Measurements from ENCODE around the gene MOCS3. TPM values are rescaled to one million over a fixed set of nuclear protein-coding genes. Genes with fewer than 3 reads are reported as not detected.

MOCS3 gene
- total and polyA plus RNA-seq, 2 of the 4 experiments (the other 2 are of a cell fraction): 3.3 to 9.9 TPM

GRCh38 chr20:50943069-50943468 is 15.5 kb upstream of the MOCS3 start:
- BruUV-seq (replicated peaks): no TSS peak
- no CpG with 5 or more reads among the region's 7 CpGs for WGBS, 2 experiments (ENCODE audit: extremely low coverage in 2 of 2, insufficient read length in 1 of 2)

More at GRCh38 chr20:50943069-50943468, 15.5 kb upstream of the MOCS3 start:
- no peaks in the 10 kb centered on the region for H3K9me3 ChIP-seq (ENCODE audit: control insufficient read depth, insufficient read depth, low read length)
- peaks cover 17 to 20% of the 10 kb centered on the region in 2 experiments for H3K79me1 ChIP-seq (ENCODE audit: low read depth in 1 of 2, low read length in 2 of 2)
- dilution Hi-C loops (cut with HindIII; ENCODE audit: low sequenced_read_pairs, unreplicated experiment) (no loop called here), intact Hi-C loops (cut with micrococcal nuclease) (no loop called here), in situ Hi-C loops (cut with MboI; ENCODE audit: low sequenced_read_pairs) (no loop called here)
- no peak overlapping the region for H2AK5ac ChIP-seq (ENCODE audit: low read depth, low read length)
- no peak overlapping the region for H3K9ac ChIP-seq (ENCODE audit: low read depth, low read length)
- H3K4me2 ChIP-seq (ENCODE audit: low read depth, low read length): no peak overlapping the region
- ChIA-PET POLR2A (ENCODE audit: unreplicated experiment) (interaction anchor here (0.6 kb wide), 1 partner anchor 12 kb away, joined by 5 read pairs; no protein-coding TSS in a partner anchor), CTCF (no interaction called here)
- H2AK9ac ChIP-seq (replicated peaks; ENCODE audit: low read depth, low read length, poor library complexity): no peak overlapping the region
- no peak overlapping the region for H3K27ac ChIP-seq (ENCODE audit: insufficient read depth, low read length)
- H4K8ac ChIP-seq (ENCODE audit: low read depth in 2 of 2, low read length in 2 of 2): no peak overlapping the region
- no peak overlapping the region for H4K91ac ChIP-seq (ENCODE audit: insufficient read depth, low read depth, low read length)
- no peak overlapping the region for H2AFZ ChIP-seq (replicated peaks; ENCODE audit: low read length, poor library complexity)
- H2BK15ac ChIP-seq (ENCODE audit: low read depth, low read length): no peak overlapping the region
- no peak overlapping the region for H3K23ac ChIP-seq (ENCODE audit: low read depth, low read length)
- no peaks in the 10 kb centered on the region for H4K20me1 ChIP-seq (ENCODE audit: insufficient read depth, low read length)
- H3K56ac ChIP-seq (ENCODE audit: extremely low read depth, insufficient read depth, low read length): no peak overlapping the region
- H3K27me3 ChIP-seq (ENCODE audit: control insufficient read depth, insufficient read depth, low read length): no peaks in the 10 kb centered on the region
- H3K4me3 ChIP-seq (ENCODE audit: insufficient read depth, low read depth, low read length): no peak overlapping the region
- H3K14ac ChIP-seq (replicated peaks; ENCODE audit: low read depth, low read length): no peak overlapping the region
- H4K5ac ChIP-seq (ENCODE audit: low read depth, low read length): no peak overlapping the region
- no peak overlapping the region for H2BK120ac ChIP-seq (ENCODE audit: low read depth, low read length)
- TF ChIP-seq POLR2A (IDR thresholded peaks at IDR 0.05; ENCODE audit: low read depth, low read length) (no peak), CHD1 (IDR thresholded peaks at IDR 0.05; ENCODE audit: low read depth, low read length) (no peak), MAFK (IDR thresholded peaks at IDR 0.05; ENCODE audit: low read depth, low read length) (no peak), NFE2L2 (IDR thresholded peaks at IDR 0.05; ENCODE audit: low read depth, low read length) (no peak), CTCF (conservative IDR thresholded peaks at IDR 0.05; ENCODE audit: low read depth, low read length) (no peak), USF2 (IDR thresholded peaks at IDR 0.05; ENCODE audit: low read depth, low read length) (no peak), MAZ (IDR thresholded peaks at IDR 0.05; ENCODE audit: borderline replicate concordance, low read depth, low read length) (no peak), BHLHE40 (IDR thresholded peaks at IDR 0.05; ENCODE audit: low read depth, low read length) (no peak), RAD21 (IDR thresholded peaks at IDR 0.05; ENCODE audit: low read length) (no peak), CEBPB (IDR thresholded peaks at IDR 0.05; ENCODE audit: low read depth, low read length) (no peak), FOS (IDR thresholded peaks at IDR 0.05; ENCODE audit: low read depth, low read length) (no peak), RCOR1 (IDR thresholded peaks at IDR 0.05; ENCODE audit: insufficient replicate concordance, low read length) (no peak), SMC3 (IDR thresholded peaks at IDR 0.05; ENCODE audit: low read depth, low read length) (no peak), MXI1 (IDR thresholded peaks at IDR 0.05; ENCODE audit: borderline replicate concordance, low read depth, low read length) (no peak), RFX5 (IDR thresholded peaks at IDR 0.05; ENCODE audit: low read depth, low read length) (no peak), ELK1 (IDR thresholded peaks at IDR 0.05; ENCODE audit: borderline replicate concordance, low read depth, low read length) (no peak)
- DNase-seq: no peak
- H3K18ac ChIP-seq (ENCODE audit: low read depth, low read length): no peak overlapping the region
- no peak overlapping the region for H3K4ac ChIP-seq (ENCODE audit: low read depth, low read length)
- peaks cover 49% of the 10 kb centered on the region for H3K36me3 ChIP-seq (ENCODE audit: control insufficient read depth, insufficient read depth, low read length)
- H2BK20ac ChIP-seq (ENCODE audit: low read depth, low read length): no peak overlapping the region
- H3K4me1 ChIP-seq (ENCODE audit: control insufficient read depth, insufficient read depth, low read length): no peaks in the 10 kb centered on the region
- no peak overlapping the region for H2BK5ac ChIP-seq (ENCODE audit: low read depth, low read length, poor library complexity, severe bottlenecking)
- no peak for ATAC-seq (ENCODE audit: low read depth)
- no peaks in the 10 kb centered on the region for H3K9me1 ChIP-seq (ENCODE audit: insufficient read depth, low read length)
